ENCODE data around the gene NRP1. TPM values are rescaled to one million over a fixed set of nuclear protein-coding genes. Genes with fewer than 3 reads are reported as not detected.

Gene NRP1
- total and polyA plus RNA-seq, 2 donors, result 36.9 to 172 TPM

DNA sequence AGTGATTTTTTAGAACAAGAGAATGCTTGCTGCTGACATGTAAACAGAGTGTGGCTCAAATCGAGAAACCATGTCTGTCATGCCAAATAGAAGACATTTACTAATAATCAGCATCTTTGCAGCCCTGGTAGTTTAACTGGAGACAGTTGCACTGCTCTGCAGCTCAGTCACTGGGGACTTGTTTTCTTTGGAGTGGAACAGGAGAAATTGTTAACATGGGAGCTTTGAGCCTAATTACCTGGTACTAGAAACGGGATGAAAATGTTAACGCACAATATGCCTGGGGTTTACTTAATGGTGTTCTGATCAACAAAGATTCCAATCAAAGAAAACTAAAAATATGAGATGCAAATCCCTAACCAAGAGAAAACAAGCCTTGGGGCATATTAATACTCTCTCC, 153.5 kb downstream of the NRP1 start:
- 72% methylated on average over 3 of the region's 3 CpGs for WGBS
- Histone ChIP-seq H3K4me1 (ENCODE audit: insufficient read depth) (no peaks in the 10 kb centered on the region), H3K36me3 (ENCODE audit: insufficient read depth) (no peaks in the 10 kb centered on the region), H3K27ac (ENCODE audit: low read depth) (no peak overlapping the region), H3K4me3 (ENCODE audit: low read depth, low read length) (no peak overlapping the region)
- no peak for DNase-seq (ENCODE audit: extremely low spot score)

- no peak overlapping the region for H3K27ac ChIP-seq (ENCODE audit: low read depth)
- 83% methylated on average over 5 of the region's 5 CpGs for WGBS
- H3K36me3 ChIP-seq (ENCODE audit: insufficient read depth), result no peaks in the 10 kb centered on the region
- no peak for DNase-seq (ENCODE audit: extremely low spot score)
- H3K4me3 ChIP-seq (ENCODE audit: low read depth, low read length), result no peak overlapping the region
- no peaks in the 10 kb centered on the region for H3K4me1 ChIP-seq (ENCODE audit: insufficient read depth)
Observed at GRCh38 chr10:33180390-33180789, 154.1 kb downstream of the NRP1 start.

DNA sequence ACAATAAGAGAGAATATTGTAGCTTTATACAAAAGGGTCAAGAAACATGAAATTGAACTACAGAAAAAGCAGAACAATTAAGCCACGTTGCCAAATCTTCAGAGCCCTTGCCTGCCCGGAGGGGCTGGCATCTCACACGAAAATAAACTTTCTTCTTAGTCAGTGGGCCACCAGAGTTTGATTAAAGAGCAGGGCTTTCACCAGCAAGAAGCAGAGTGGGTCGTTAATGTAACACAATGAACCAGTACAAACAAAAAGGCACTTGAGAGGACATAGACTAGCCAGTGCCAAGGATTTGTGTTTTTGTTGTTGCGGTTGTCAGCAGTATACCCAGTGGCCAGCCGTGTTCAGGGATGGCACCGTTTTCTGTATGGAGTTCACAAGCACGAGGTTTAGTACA, 155.4 kb downstream of the NRP1 start:
- Histone ChIP-seq H3K4me3 (ENCODE audit: low read depth, low read length) (no peak overlapping the region), H3K27ac (ENCODE audit: low read depth) (no peak overlapping the region), H3K36me3 (ENCODE audit: insufficient read depth) (no peaks in the 10 kb centered on the region), H3K4me1 (ENCODE audit: insufficient read depth) (no peaks in the 10 kb centered on the region)
- DNase-seq (ENCODE audit: extremely low spot score), result no peak
- 72% methylated on average over 8 of the region's 8 CpGs for WGBS

DNA sequence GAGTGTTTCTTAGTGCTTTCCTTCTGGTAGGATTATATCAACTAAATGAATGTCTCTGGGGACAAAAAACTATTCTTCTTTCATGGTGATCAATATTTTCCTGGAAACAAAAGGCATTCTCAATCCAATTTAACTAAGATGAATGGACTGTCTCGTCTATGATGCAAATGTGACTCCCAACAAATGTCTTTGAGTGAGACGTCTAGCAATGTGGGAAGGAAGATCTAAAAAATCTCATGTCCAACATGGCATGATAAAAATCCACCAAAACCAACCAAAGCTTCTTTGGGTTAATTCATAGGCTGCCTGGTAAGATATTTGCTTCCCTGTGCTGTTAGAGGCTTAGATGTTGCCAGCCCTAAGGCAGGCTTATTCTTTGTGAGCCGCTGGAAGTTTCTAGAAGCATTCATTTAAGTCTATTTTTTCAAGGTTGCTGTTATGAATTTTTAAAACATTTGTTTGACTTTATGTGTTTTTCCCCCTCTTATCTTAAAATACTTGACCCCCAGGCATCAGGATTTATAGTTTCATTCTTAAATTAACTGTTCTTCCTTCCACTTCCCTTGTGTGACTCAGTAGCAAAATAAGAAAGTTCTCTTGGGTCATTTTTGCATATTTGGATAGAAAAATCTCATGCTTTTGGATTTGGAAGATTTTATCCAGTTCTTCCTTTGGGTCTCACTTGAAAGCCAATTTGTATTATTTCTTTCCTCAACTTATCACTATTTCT, 156.3 kb downstream of the NRP1 start:
- DNase-seq (ENCODE audit: extremely low spot score), result no peak
- H3K27ac ChIP-seq (ENCODE audit: low read depth), result no peak overlapping the region
- H3K4me1 ChIP-seq (ENCODE audit: insufficient read depth), result no peaks in the 10 kb centered on the region
- WGBS, result 74% methylated on average over 3 of the region's 3 CpGs
- no peaks in the 10 kb centered on the region for H3K36me3 ChIP-seq (ENCODE audit: insufficient read depth)
- no peak overlapping the region for H3K4me3 ChIP-seq (ENCODE audit: low read depth, low read length)

GRCh38 chr10:33176688-33177087, 157.8 kb downstream of the NRP1 start:
- Histone ChIP-seq H3K4me3 (ENCODE audit: low read depth, low read length) (no peak overlapping the region), H3K27ac (ENCODE audit: low read depth) (no peak overlapping the region), H3K36me3 (ENCODE audit: insufficient read depth) (no peaks in the 10 kb centered on the region), H3K4me1 (ENCODE audit: insufficient read depth) (no peaks in the 10 kb centered on the region)
- WGBS, result 86% methylated on average over 2 of the region's 2 CpGs
- no peak for DNase-seq (ENCODE audit: extremely low spot score)

- WGBS, result 60% methylated on average over 5 of the region's 5 CpGs
- no peak overlapping the region for H3K4me3 ChIP-seq (ENCODE audit: low read depth, low read length)
- no peaks in the 10 kb centered on the region for H3K36me3 ChIP-seq (ENCODE audit: insufficient read depth)
- H3K4me1 ChIP-seq (ENCODE audit: insufficient read depth), result no peaks in the 10 kb centered on the region
- H3K27ac ChIP-seq (ENCODE audit: low read depth), result no peak overlapping the region
- no peak for DNase-seq (ENCODE audit: extremely low spot score)
Observed at GRCh38 chr10:33174674-33175434, 159.6 kb downstream of the NRP1 start.

- Histone ChIP-seq H3K27ac (ENCODE audit: low read depth) (no peak overlapping the region), H3K4me1 (ENCODE audit: insufficient read depth) (no peaks in the 10 kb centered on the region), H3K4me3 (ENCODE audit: low read depth, low read length) (no peak overlapping the region), H3K36me3 (ENCODE audit: insufficient read depth) (no peaks in the 10 kb centered on the region)
- WGBS, result 73% methylated on average over 3 of the region's 3 CpGs
- no peak for DNase-seq (ENCODE audit: extremely low spot score)
Observed at GRCh38 chr10:33165911-33166310, 168.6 kb downstream of the NRP1 start.

DNA sequence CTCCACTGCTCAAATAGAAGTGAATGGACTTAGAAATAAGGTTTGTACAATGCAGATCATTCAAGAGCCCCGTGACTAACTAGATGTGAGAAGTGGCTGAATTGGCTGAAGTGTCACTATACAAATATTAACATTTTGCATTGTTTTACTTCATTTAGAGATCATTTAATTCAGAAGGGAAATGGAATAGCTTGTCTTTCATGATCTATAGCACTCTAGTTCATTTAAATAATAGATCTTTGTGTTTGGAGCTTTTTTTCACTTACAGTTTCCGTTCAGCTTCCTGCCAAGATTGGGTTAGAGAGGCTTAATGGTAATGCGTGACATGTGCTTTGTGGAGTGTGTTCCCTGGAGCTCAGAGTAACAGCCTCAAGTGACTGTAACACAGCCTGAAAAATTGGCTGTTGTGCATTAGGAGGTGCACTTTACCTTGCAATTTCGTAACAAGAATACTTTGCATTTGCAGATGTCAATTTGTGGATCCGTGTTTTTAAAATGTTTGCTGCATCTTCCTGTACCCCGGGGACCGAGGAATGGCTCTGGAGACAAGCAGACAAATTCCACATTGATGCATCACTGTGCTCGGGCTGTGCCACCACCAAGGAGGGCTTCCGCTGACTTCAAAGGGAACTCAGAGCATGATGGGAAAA, 170.3 kb downstream of the NRP1 start:
- WGBS, result 60% methylated on average over 9 of the region's 9 CpGs
- DNase-seq (ENCODE audit: extremely low spot score), result no peak
- H3K27ac ChIP-seq (ENCODE audit: low read depth), result no peak overlapping the region

GRCh38 chr10:33162248-33162575, 172.3 kb downstream of the NRP1 start:
- Histone ChIP-seq H3K4me3 (ENCODE audit: low read depth, low read length) (no peak overlapping the region), H3K4me1 (ENCODE audit: insufficient read depth) (no peaks in the 10 kb centered on the region)
- 91% methylated on average over 3 of the region's 3 CpGs for WGBS

More for the DNA sequence above, 170.3 kb downstream of the NRP1 start:
- Histone ChIP-seq H3K36me3 (ENCODE audit: insufficient read depth) (no peaks in the 10 kb centered on the region), H3K4me1 (ENCODE audit: insufficient read depth) (no peaks in the 10 kb centered on the region), H3K4me3 (ENCODE audit: low read depth, low read length) (no peak overlapping the region)

GRCh38 chr10:33161550-33162247, 172.8 kb downstream of the NRP1 start:
- DNase-seq (ENCODE audit: extremely low spot score), result no peak
- Histone ChIP-seq H3K36me3 (ENCODE audit: insufficient read depth) (no peaks in the 10 kb centered on the region), H3K27ac (ENCODE audit: low read depth) (no peak overlapping the region), H3K4me3 (ENCODE audit: low read depth, low read length) (no peak overlapping the region), H3K4me1 (ENCODE audit: insufficient read depth) (no peaks in the 10 kb centered on the region)
- WGBS, result 95% methylated on average over 6 of the region's 6 CpGs

More at GRCh38 chr10:33162248-33162575, 172.3 kb downstream of the NRP1 start:
- DNase-seq (ENCODE audit: extremely low spot score), result no peak
- Histone ChIP-seq H3K36me3 (ENCODE audit: insufficient read depth) (no peaks in the 10 kb centered on the region), H3K27ac (ENCODE audit: low read depth) (no peak overlapping the region)

- H3K27ac ChIP-seq (ENCODE audit: low read depth), result no peak overlapping the region
- DNase-seq (ENCODE audit: extremely low spot score), result no peak
- no peaks in the 10 kb centered on the region for H3K4me1 ChIP-seq (ENCODE audit: insufficient read depth)
- no peaks in the 10 kb centered on the region for H3K36me3 ChIP-seq (ENCODE audit: insufficient read depth)
- 90% methylated on average over 8 of the region's 8 CpGs for WGBS
- no peak overlapping the region for H3K4me3 ChIP-seq (ENCODE audit: low read depth, low read length)
Observed at GRCh38 chr10:33160151-33160550, 174.3 kb downstream of the NRP1 start.

- Histone ChIP-seq H3K27ac (ENCODE audit: low read depth) (no peak overlapping the region), H3K4me1 (ENCODE audit: insufficient read depth) (no peaks in the 10 kb centered on the region), H3K36me3 (ENCODE audit: insufficient read depth) (no peaks in the 10 kb centered on the region), H3K4me3 (ENCODE audit: low read depth, low read length) (no peak overlapping the region)
- WGBS, result 92% methylated on average over 4 of the region's 4 CpGs
- no peak for DNase-seq (ENCODE audit: extremely low spot score)
Observed at GRCh38 chr10:33157103-33157502, 177.4 kb downstream of the NRP1 start.

DNA sequence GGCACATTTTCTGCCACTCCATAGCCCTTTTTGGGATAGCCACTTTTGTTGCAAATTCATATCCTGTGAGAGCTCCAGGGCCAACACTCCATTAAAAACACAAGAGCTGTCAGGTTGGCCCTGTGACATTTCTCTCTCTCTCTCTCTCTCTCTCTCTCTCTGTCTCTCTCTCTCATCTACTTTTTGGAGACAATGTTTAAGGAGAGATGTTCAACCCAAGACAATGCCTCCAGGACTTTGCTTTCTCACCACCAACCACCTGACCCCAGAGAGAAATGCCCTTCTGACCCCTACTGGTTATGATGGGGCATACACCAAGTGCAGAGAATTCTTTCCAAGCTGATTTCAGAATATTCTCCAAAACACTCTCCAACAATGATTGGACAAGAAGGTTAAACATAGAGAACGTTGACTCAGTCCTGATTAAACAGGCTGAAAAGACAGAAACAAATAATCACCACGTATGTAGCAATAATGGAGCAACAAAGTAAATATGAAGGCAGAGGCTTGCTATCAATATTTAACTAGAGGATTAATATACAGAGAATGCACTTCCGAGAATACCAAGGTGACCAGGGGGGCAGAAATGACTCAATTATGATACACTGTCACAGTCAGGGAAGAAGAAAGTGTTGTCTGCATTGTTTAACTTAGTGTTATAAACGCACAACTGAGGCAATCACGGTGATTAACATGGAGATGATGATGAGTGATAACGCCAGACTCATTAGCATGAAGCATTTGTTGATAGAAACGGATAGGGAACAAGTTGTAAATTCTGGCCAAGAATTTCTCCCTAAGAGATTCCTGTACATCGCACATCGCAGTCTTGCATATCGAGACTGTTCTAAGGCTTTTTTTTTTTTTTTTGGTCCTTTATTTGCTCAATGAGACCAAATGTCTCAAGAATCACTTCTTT, 178.5 kb downstream of the NRP1 start:
- no peak overlapping the region for H3K4me3 ChIP-seq (ENCODE audit: low read depth, low read length)
- DNase-seq (ENCODE audit: extremely low spot score), result no peak
- H3K36me3 ChIP-seq (ENCODE audit: insufficient read depth), result no peaks in the 10 kb centered on the region
- no peaks in the 10 kb centered on the region for H3K4me1 ChIP-seq (ENCODE audit: insufficient read depth)
- no peak overlapping the region for H3K27ac ChIP-seq (ENCODE audit: low read depth)
- 61% methylated on average over 10 of the region's 10 CpGs for WGBS
